GM12873 (cell line): Measurements from ENCODE around the gene HNRNPL.

Experiments used
- CTCF ChIP-seq: IDR thresholded peaks from 2 replicates; pipeline ENCODE4 v1.5.1; 2012; ENCODE audit warnings: low read depth, mild to moderate bottlenecking, moderate library complexity, low read length, control low read depth; ENCODE audit not compliant: insufficient read depth; ENCODE audit errors: missing control alignments

The HNRNPL gene

GRCh38 chr19:38889803-38890202 lies 40.0 kb upstream of the HNRNPL start:
- TF ChIP-seq CTCF, result no peak

- TF ChIP-seq CTCF, result no peak
Observed at GRCh38 chr19:38888876-38889275, 39.1 kb upstream of the HNRNPL start.

- TF ChIP-seq CTCF, result no peak
Observed at GRCh38 chr19:38883286-38883685, 33.5 kb upstream of the HNRNPL start.

GRCh38 chr19:38880882-38881609 lies 31.3 kb upstream of the HNRNPL start:
- no peak for TF ChIP-seq CTCF

GRCh38 chr19:38880076-38880881 lies 30.5 kb upstream of the HNRNPL start:
- TF ChIP-seq CTCF, result no peak

- no peak for TF ChIP-seq CTCF
Observed at GRCh38 chr19:38879400-38879751, 29.6 kb upstream of the HNRNPL start.

GRCh38 chr19:38878575-38879399 lies 29.0 kb upstream of the HNRNPL start:
- TF ChIP-seq CTCF, result peak; percentile 28
